Suppressor macrophage treated with lipopolysaccharide for 1 hour (primary cell): ENCODE data around the gene UTP14C.
A peak's percentile ranks its signal among the peaks of the same experiment; 100 is the strongest.
"Not testable (repeated sequence)": the region's sequence is repeated elsewhere in the genome, so short reads cannot be mapped to it uniquely, and the experiment has no call there.

Experiments
- DNase-seq, 3 donors: peaks; one replicate each; pipeline ENCODE4 v3.0.0-alpha.2; 2020 to 2022

UTP14C gene, protein sequence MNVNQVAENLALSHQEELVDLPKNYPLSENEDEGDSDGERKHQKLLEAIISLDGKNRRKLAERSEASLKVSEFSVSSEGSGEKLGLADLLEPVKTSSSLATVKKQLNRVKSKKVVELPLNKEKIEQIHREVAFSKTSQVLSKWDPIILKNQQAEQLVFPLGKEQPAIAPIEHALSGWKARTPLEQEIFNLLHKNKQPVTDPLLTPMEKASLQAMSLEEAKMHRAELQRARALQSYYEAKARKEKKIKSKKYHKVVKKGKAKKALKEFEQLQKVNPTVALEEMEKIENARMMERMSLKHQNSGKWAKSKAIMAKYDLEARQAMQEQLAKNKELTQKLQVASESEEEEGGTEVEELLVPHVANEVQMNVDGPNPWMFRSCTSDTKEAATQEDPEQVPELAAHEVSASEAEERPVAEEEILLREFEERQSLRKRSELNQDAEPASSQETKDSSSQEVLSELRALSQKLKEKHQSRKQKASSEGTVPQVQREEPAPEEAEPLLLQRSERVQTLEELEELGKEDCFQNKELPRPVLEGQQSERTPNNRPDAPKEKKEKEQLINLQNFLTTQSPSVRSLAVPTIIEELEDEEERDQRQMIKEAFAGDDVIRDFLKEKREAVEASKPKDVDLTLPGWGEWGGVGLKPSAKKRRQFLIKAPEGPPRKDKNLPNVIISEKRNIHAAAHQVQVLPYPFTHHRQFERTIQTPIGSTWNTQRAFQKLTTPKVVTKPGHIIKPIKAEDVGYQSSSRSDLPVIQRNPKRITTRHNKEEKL

DNA sequence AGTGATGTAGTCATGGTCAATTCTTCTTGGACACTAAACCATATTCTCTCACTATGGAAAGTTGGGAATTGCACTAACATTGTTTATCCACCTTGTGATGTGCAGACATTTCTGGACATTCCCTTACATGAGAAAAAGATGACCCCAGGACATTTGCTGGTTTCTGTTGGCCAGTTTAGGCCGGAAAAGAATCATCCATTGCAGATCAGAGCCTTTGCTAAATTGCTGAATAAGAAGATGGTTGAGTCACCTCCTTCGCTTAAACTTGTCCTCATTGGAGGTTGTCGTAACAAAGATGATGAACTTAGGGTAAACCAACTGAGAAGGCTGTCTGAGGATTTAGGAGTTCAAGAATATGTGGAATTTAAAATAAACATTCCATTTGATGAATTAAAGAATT is at the start of gene UTP14C:
TSS of gene UTP14C (plus strand) at position 211 of the 400 bp plus-strand sequence. CDS start 4,114 bp downstream, outside the sequence.
- no peak for DNase-seq

DNA sequence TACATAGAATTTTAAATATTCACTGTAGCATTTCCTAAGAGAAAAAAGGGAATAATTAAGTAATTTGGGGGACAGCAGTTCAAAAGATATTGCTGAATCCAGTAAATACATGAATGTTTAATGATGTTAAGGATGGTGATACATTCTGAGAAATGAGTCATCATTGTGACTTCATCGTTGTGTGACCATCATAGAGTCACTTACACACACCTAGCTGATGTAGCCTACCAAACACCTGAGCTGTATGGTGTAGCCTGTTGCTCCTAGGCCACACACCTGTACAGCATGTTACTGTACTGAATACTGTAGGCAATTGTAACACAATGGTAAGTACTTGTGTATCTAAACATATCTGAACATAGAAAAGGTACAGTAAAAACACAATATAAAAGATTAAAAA is 48.1 kb upstream of the UTP14C start:
- no peak for DNase-seq

DNA sequence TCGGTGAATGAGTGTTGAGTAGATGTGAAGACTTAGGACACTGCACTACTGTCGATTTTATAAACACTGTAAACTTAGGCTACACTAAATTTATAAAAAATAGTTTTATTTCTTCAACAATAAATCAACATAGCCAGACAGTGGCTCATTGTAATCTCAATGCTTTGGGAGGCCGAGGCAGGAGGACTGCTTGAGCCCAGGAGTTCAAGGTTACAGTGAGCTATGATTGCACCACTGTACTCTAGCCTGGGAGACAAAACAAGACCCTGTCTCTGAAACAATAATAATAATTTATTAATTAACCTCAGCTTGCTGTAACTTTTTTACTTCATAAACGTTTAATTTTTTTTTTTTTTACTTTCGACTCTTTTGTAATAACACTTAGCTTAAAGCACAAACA is 47.6 kb upstream of the UTP14C start:
- no peak for DNase-seq

DNA sequence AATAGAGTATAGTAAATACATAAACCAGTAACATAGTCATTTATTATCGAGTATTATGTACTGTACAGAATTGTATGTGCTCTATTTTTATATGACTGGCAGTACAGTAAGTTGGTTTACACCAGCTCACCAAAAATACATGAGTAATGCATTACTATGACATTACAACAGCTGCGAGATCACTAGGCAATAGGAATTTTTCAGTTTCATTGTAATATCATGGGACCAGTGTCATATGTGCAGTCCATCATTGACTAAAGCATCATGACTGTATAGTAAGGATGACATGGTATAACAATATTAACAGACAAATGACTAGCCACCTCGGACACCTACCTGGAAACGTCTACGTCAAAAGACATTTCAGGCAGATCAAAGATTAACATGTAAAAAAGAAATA is 46.9 kb upstream of the UTP14C start:
- DNase-seq = no peak

DNA sequence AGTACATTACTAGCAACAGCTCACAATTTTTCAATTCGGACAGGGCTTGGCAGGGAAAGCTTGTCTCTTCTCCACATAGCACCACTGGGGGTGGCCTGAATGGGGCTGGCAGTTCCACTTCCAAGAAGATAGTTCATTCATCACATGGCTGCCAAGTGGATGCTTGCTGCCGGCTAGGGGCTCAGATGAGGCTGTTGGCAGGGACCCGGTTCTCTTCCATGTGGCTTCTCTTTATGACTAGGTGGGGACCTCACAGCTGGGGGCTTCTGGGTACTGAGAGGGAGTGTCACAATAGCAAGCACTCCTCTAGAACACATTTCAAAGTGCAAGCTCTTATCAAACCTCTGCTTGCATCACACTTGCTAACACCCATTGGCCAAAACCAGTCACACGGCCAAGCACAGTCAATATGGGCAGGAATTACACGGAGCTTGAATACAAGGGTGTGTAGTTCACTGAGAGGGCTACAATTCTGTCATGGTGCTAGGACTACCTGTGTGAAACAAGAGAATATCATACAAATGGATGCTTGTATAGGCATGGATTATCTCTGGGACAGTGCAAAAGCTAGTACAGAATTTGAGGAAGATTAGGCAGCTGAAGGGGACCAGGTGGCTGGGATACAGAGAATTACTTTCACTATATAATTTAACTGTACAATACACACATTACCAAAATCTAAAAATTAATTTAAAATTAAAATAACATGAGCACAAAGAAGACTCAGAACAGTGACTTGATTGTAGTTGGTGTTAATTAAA is 45.5 kb upstream of the UTP14C start:
- DNase-seq = no peak

DNA sequence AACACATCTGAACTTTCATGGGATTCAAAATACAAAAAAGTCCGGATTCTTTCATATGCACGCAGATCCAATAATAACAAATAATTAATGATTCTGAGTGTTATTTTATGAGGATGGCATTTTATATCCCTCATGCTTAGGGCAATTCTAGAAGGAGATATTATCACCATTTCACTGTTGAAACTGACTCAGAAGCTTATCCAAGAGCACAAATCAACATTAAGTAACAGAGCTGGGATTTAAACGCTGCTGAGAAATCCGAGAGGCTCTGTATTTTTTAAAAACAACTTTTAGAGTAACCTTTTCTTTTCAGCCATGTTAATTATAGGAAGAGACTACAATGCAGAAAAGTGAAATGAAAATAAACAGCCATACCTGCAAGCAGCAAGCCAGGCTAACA is 43.6 kb upstream of the UTP14C start:
- DNase-seq = no peak

DNA sequence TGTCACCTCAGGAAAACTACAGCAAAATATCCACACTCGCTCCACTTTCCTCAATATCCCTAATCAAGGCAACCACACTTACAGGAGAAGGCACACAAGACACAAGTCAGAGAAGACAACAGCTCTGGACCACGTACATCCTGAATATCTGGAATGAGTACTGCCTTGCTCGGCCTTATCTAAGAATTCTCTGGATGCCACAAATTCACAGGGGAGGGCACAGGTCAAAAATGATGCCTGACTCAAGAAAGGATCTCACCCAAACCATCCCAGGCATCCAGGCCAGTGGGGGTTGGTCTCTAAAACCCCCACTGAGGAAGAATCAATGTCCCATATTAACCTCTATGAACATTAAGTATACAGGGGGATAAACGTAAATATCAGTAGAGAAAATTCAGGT is 43.1 kb upstream of the UTP14C start:
- DNase-seq = no peak

DNA sequence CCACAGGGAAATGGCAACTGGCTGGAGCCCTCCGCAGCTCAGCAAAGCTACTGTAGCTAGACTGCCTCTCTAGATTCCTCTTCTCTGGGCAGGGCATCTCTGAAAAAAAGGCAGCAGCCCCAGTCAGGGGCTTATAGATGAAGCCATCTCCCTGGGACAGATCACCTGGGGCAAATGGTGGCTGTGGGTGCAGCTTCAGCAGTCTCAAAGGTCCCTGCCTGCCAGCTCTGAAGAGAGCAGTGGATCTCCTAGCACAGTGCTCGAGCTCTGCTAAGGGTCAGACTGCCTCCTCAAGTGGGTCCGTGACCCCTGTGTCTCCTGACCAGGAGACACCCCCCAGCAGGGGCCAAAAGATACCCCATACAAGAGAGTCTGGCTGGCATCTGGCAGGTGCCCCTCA is 41.2 kb upstream of the UTP14C start:
- DNase-seq = not testable (repeated sequence)

DNA sequence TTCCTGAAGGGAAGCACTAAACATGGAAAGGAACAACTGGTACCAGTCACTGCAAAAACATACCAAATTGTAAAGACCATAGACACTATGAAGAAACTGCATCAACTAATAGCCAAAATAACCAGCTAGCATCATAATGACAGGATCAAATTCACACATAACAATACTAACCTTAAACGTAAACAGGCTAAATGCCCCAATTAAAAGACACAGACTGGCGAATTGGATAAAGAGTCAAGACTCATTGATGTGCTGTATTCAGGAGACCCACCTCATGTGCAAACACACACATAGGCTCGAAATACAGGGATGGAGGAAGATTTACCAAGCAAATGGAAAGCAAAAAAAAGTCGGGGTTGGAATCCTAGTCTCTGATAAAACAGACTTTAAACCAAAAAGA is 39.6 kb upstream of the UTP14C start:
- DNase-seq = not testable (repeated sequence)

DNA sequence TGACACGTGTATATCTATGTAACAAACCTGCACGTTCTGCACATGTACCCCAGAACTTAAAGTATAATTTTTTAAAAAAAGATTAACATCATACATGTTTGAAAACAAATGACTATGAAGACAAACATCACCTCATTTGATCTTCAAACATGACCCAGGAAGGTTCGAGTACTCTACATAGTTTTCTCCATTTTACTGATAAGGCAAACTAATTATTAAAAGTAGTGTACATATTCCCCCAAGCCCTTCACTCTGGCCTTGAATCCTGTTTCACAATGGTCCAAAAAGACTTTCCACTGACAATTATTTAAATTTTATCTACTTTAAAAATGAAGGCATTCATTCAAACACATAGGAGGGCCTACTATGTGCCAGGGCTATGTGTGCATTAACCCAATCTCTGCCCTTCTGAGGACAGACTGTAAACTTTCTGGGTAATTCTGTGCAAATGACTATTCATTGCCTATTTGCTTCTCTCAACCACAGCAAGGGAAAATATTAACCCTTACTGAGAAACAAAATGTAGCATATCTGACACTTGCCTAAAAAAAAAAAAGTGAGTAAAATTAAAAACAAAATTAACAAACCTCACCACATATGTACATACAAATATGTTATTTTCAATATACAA is 35.4 kb upstream of the UTP14C start:
- DNase-seq = no peak

DNA sequence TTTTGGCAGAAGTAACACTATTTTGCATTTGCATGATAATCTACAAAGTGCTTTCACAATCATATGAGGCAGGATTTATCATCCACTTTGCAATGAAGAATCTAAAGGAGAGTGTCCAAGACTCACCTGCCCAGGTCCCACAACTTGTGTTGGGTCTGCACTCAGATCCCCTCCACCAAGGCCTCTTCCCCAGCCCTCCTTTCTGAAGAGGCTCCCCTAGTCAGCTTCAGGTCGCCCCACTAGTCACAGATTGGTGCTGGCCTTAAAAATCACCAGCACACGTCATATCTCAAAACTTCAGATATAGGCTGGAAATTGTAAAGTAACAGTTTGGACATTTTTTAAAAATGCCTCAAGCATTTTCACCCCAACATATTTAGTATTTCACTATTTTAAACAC is 30.8 kb upstream of the UTP14C start:
- DNase-seq = no peak

DNA sequence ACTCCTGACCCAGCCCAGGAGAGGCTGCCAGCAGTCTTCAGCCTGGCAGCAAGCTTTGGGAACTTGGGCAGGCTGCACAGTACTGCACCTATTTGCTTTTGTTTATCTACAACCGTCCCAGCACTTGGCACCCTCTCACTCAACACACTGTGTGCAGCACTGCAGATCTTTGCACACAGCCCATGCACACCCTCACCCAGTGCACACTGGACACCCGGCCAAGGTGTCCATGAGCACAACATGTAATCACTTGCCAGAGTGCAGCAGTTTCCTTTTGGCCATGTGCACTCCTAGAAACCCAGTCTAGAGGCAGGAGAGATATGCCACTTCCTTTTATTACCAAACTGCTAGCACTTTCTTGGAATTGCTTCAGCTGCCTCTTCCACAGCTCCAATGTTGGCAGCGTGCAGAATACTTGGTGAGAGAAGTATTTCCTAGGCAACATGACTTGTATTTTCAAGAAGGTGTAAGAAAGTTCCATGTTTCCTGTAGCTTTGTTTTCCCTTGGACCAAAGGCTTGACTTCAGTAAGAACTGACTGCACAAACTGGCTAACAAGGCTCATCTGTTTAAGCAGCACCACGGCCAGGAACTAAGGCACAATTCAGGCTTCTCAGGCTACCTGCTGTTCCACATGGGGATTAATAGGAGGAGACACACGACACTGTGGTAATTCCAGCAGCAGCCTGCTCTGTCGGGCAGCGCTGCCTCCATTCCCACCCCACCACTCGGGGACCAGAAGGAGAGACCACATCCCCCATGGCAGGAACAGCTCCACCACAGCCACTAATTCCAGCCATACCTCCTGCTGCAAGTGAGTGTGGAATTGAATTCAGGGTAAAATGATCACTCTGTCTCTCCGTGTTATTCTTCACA is 28.6 kb upstream of the UTP14C start:
- DNase-seq = peak in 1 of 3 donors; percentile 22

DNA sequence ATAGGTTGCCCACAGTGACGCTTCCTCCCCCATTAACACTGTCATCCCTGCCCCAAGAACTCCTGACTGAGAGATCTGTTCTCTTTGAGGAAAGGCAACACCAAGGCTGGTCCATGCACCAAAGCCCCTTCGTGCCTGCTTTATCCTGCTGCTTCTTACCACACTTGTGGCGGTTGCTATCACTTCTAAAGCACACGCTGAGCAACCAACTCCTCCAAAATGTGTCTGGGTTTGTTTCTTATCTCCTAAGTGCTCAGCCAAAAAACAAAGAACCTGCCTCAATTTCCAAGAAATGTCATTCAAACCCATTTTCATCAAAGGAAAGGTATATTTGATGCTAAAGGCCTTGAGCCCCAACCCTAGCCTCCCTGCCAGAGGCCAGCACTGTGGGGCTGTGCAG is 27.9 kb upstream of the UTP14C start:
- no peak for DNase-seq

DNA sequence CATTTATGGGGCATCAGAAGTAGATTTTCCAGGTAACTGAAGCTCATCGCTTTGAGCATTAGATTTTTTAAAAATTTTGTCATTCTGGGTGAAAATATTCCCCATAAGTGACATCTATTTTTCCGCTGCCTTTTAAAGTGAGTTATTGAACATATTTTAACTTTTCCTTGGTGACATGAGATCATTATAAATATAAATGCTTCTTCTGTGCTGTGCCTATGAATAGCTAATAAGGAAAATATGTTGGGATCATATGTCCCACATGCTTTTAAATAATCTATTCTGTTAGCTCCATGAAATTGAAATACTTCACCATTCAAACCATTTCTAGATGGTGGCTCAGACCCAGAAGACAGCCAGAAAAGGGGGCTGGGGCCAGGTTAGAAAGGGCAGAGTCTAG is 27.3 kb upstream of the UTP14C start:
- DNase-seq = no peak

DNA sequence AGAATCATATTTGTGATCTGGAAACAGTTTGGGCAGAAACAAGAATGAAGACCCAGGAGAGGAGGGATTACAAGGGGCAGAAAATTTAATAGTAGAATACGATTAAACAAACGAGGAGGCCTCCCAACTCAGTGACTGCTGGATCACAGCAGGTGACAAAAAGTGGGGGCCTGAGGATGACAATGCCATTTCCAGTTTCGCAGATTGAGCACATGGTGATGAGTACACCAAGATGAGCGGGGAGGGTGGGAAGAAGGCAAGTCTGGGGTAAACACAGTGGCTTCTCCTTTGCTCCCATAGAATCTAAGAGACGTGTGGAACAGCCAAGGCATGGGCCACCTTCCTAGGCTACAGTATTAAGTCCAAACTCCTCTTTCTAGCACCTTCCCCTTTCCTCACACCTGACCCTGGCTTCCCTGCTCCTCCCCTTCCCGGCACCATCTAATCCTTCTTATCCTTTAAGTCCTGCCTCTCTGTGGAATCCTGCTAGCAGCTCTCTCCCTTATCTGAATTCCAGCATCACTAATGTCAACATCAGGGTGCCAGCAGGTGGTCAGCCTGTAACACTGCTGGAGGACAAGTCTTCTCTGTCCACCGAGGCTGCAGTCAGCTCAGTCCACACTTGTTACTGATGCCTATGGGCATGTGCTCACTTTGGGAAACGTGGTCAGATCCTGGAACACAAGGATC is 26.7 kb upstream of the UTP14C start:
- no peak for DNase-seq

DNA sequence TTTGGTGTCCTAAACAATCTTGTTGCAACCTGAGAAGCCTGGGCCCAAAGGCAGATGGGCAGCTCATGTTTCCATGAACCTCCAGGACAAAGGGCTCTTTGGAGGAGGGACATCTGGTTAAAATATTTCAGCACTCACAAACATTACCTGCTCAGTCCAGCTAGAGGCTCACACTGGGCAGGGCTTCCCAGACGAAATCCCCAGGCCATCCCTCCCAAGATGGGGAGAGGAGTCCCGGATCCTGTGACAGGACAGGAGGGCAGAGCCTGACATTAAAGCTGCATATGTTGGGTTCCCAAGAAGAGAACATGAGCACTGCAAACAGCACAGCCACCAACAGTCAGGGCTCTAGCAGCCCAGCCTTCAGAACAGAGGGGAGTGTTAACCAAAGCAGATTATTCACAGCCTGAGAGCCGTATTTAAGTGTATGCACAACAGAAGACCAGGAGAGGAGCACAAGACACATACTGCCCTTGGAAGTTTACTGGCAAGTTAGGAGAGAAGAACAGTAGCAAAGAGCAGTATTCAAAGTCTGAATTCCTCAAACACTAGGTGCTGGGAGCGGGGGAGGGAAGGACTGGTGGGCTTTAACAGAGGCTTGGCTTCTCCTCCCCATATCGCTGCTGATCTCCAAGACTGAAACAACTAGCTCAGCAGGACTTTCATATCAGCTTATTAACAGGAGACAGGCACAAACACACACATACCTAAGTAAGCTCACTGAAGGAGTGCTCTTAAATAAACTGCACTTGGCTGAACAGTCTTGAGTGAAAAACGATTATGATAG is 25.6 kb upstream of the UTP14C start:
- DNase-seq = no peak

DNA sequence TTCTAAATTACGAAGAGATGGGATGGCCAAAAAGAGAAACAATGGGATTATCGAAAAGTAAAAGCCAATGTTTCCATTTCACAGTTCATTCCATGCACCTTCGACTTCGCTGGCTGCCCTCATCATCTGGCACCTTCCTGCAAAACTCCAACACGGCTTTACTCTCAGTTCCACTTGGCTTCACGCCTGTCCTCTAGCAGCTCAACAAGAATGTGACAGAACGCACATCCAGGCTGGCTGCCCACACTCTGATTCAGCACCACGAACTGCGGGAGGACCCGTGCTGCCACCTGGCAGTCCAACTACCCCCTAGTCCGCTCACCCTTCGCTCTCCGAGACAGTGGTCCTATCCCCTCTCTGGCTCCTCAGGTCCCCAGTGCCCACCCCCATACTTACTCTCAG is 25.0 kb upstream of the UTP14C start:
- DNase-seq = no peak

DNA sequence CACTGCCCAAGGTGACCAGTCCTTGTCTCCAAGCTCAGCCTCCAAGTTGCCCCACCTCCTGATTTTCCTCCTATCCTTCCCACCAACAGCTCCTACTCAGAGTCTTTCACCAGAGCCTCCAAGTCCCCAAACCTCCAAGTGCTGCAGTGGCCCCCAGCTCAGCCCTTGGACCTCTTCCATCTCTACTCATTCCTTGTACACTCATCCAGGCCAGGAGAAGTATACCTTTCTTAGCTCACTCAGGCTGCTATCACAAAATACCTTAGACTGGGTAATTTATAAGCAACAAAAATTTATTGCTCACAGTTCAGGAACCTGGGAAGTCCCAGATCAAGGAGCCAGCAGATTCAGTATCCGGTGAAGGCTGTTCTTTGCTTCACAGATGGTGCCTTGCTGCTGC is 24.6 kb upstream of the UTP14C start:
- DNase-seq = no peak

DNA sequence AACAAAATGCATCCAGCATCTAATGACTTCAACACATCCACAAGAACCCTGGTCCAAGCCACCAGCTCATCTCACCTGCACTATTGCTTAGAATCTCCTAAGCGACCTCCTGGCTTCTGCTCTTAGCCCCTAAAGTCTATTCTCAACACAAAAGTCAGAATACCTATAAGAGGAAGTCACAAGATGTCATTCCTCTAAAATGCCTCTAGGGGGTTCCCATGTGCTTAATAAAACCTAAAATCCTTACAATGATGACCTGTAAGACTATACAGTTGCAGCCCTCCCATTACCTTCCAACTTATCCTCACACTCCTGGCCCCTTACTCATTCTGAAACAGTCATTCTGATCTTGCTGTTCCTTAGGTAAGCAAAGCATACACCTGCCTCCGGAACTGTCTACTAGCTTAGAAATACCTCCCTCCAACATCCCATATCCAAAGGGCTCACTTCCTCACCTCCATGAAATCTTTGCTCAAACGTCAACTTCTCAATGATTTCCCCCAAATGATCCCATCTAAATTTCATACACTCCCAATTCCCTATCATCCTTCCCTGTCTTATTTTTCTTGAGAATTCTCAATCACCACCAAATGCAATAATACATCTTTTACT is 23.3 kb upstream of the UTP14C start:
- DNase-seq = peak; percentile 51 to 72 (median 65)

DNA sequence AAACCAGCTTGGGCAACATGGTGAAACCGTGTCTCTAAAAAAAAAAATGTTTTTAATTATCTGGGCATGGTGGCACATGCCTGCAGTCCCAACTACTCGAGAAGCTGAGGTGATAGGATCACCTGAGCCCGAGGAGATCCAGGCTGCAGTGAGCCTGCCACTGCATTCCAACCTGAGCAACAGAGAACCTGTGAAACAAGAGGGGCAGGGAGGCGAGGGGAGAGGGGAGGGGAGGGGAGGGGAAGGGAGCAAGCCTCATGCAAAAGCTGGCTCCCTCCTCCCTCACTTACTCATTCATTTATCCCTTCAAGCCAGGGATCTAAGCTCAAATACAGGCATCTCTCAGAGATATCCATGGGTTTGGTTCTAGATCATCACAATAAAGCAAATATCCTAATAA is 22.1 kb upstream of the UTP14C start:
- DNase-seq = no peak
